Esophagus muscularis mucosa (tissue), 4 donors: Measurements from ENCODE around the gene CELF4. TPM values are rescaled to one million over a fixed set of nuclear protein-coding genes. Genes with fewer than 3 reads are reported as not detected.

Experiments
- DNase-seq: peaks from one replicate; pipeline ENCODE4 v3.0.0-alpha.2; 2017; ENCODE audit errors: extremely low spot score
- H3K27ac ChIP-seq, 4 donors: fragments of 200-600 bp; sonication (generic); replicated peaks in 1 of 4; 1 replicate in 3 of 4; 2 replicates in 1 of 4; pipeline ENCODE4 v1.5.1; 2016 to 2019; ENCODE audit warnings: mild to moderate bottlenecking in 1 of 4
- H3K27me3 ChIP-seq, 4 donors: fragments of 200-600 bp; sonication (generic); one replicate each; pipeline versions ENCODE4 v1.5.1 to v1.6.0; 2016 to 2019
- H3K36me3 ChIP-seq, 4 donors: fragments of 200-600 bp; sonication (generic); one replicate each; pipeline ENCODE4 v1.5.1; 2016 to 2019
- H3K4me1 ChIP-seq, 4 donors: fragments of 200-600 bp; sonication (generic); one replicate each; pipeline ENCODE4 v1.5.1; 2016 to 2019
- H3K4me3 ChIP-seq, 4 donors: fragments of 200-600 bp; sonication (generic); 1 replicate in 2 of 4; 2 replicates in 2 of 4; pipeline ENCODE4 v1.5.1; 2016 to 2019; ENCODE audit warnings: mild to moderate bottlenecking in 4 of 4, moderate library complexity in 1 of 4
- H3K9me3 ChIP-seq, 4 donors: fragments of 200-600 bp; sonication (generic); 1 replicate in 3 of 4; 2 replicates in 1 of 4; pipeline ENCODE4 v1.5.1; 2016 to 2019
- CTCF ChIP-seq, 3 experiments: fragments of 200-600 bp in 2 of 3; fragments of 450-650 bp in 1 of 3; sonication (generic) in 2 of 3; IDR thresholded peaks; one replicate each; pipeline ENCODE4 v1.5.1; 2017 to 2019; ENCODE audit warnings: antibody characterized with exemption in 3 of 3, mild to moderate bottlenecking in 2 of 3, moderate library complexity in 1 of 3
- EP300 ChIP-seq: sonication (generic); formaldehyde crosslinking; IDR thresholded peaks from one replicate; pipeline ENCODE4 v1.6.1; 2017; ENCODE audit warnings: antibody characterized with exemption
- POLR2A ChIP-seq: fragments of 450-650 bp; IDR thresholded peaks from one replicate; pipeline ENCODE4 v1.6.1; 2017; ENCODE audit warnings: antibody characterized with exemption, moderate library complexity, mild to moderate bottlenecking, low read depth
- POLR2AphosphoS5 ChIP-seq, 2 donors: sonication (generic); formaldehyde crosslinking; IDR thresholded peaks; one replicate each; pipeline ENCODE4 v1.6.1; 2017; ENCODE audit warnings: antibody characterized with exemption in 2 of 2
- WGBS: methylation state at CpG from one replicate; pipeline ENCODE4 v1.1.5; 2018; 5-methylcytosine and 5-hydroxymethylcytosine counted together
- intact Hi-C: fragments of 100-400 bp; cut with DNase I; formaldehyde crosslinking; loops from one replicate; pipeline ENCODE4 v1.15.1; 2023
- total RNA-seq, 4 donors: library from RNA; depleted of rRNA; stranded (reverse); fragments of >200 nt; gene quantifications; one replicate each; pipeline versions ENCODE4 v1.1.0 to v1.2.1, GENCODE V29; 2016

CELF4 gene
- total RNA-seq, 4 donors from 2014 or later, result 0.86 to 1.8 (median 1.7) TPM

DNA sequence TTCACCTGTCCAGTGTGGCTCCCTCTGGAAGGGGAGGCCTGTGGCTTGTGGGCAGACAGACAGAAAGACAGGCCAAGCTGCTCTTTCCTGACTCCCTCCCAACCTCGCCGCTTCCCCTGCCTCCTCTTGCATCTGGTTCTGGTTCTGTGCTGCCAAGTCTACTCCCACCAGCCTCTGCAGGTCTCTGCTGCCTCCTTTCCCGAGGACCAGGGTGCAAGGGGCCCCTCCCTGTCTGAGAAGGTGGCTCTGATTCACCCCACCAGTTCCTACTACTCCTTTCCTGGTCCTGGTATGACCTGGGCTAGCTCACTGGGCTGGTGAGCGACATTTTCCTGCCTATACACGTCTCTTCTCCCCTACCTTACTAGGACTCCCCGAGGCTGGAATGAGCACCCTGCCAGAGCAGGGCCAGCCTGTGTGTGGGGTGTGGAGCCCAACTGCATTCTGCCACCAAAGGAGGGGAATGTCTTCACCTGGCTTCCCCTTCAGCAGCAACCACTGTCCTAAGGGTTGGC is 238.5 kb downstream of the CELF4 start:
- no peaks in the 10 kb centered on the region for H3K36me3 ChIP-seq
- no peak for DNase-seq
- H3K4me3 ChIP-seq, result no peak overlapping the region
- H3K27ac ChIP-seq, result no peak overlapping the region
- peaks cover 0 to 15% (median 0%) of the 10 kb centered on the region in 4 donors for H3K27me3 ChIP-seq
- no peaks in the 10 kb centered on the region for H3K4me1 ChIP-seq
- TF ChIP-seq POLR2AphosphoS5 (IDR thresholded peaks at IDR 0.05) (no peak), EP300 (no peak), CTCF (IDR thresholded peaks at IDR 0.05) (no peak), POLR2A (no peak)
- 69% methylated on average over 6 of the region's 6 CpGs for WGBS
- H3K9me3 ChIP-seq, result no peaks in the 10 kb centered on the region
- intact Hi-C loops, result no loop called here

DNA sequence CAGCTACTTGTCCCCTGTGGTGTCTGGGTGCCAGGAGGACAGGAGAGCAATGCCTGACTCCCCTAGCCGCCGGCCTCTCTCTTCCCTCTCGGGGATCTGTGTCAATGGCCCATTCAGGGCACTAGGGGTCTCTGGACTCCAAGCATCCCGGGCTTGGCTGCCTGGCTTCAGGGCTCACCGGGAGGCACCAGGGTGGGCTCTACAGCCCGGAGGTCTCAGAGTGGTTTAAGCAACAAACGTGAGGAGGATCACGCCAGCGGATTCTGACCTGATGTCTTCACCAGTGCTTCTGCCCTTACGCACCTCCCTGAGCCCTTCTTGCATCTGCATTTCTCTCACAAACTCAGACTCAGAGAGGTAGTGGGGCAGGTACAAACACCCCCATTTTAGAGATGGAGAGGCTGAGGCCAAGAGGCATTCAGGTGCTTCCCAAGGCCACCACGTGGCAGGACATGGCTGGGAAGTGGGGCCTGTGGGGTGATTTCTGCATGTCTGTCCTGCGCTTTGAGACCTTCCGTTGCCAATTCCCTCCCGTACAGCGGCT is 243.0 kb downstream of the CELF4 start:
- TF ChIP-seq CTCF (IDR thresholded peaks at IDR 0.05) (peak; percentile 39 to 75 (median 49)), POLR2A (no peak), EP300 (no peak), POLR2AphosphoS5 (IDR thresholded peaks at IDR 0.05) (no peak)
- intact Hi-C loops, result no loop called here
- peaks cover 0 to 32% (median 0%) of the 10 kb centered on the region in 4 donors for H3K27me3 ChIP-seq
- WGBS, result 9% methylated on average over 7 of the region's 15 CpGs
- no peaks in the 10 kb centered on the region for H3K4me1 ChIP-seq
- no peaks in the 10 kb centered on the region for H3K9me3 ChIP-seq
- DNase-seq, result no peak
- no peaks in the 10 kb centered on the region for H3K36me3 ChIP-seq
- H3K27ac ChIP-seq, result no peak overlapping the region
- H3K4me3 ChIP-seq, result no peak overlapping the region

GRCh38 chr18:37321582-37322491 is 243.8 kb downstream of the CELF4 start:
- no peak for DNase-seq
- 53% methylated on average over 18 of the region's 29 CpGs for WGBS
- TF ChIP-seq CTCF (IDR thresholded peaks at IDR 0.05) (no peak), EP300 (no peak)
- intact Hi-C loops, result no loop called here
- Histone ChIP-seq H3K9me3 (no peaks in the 10 kb centered on the region), H3K27ac (no peak overlapping the region), H3K4me3 (no peak overlapping the region), H3K27me3 (peaks cover 0 to 32% (median 0%) of the 10 kb centered on the region in 4 donors), H3K36me3 (no peaks in the 10 kb centered on the region), H3K4me1 (no peaks in the 10 kb centered on the region)

DNA sequence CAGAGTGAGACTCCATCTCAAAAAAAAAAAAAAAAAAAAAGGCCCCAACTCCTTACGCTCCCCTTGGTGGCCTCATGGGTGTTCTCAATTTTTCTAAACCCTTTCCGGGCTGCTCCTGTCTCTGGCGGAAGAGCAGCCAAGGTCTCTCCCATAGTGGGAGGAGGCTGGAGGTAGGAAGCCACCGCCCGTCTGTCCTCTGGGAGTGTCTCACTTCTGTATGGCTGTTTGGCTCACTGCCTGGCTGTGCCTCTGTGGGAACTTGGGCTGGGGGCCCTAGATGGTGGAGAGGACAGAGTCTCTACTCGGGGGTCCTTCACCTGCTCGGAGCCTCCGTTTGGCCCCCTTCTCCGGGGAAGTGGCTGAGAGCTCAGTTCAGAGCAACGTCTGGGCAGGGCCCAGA is 245.3 kb downstream of the CELF4 start:
- Histone ChIP-seq H3K36me3 (no peaks in the 10 kb centered on the region), H3K27ac (no peak overlapping the region), H3K9me3 (no peaks in the 10 kb centered on the region), H3K4me1 (no peaks in the 10 kb centered on the region), H3K4me3 (no peak overlapping the region), H3K27me3 (peaks cover 0 to 32% (median 0%) of the 10 kb centered on the region in 4 donors)
- TF ChIP-seq CTCF (IDR thresholded peaks at IDR 0.05), result no peak
- no peak for TF ChIP-seq POLR2AphosphoS5 (IDR thresholded peaks at IDR 0.05)
- TF ChIP-seq EP300, result no peak
- TF ChIP-seq POLR2A, result no peak
- intact Hi-C loops, result no loop called here
- 73% methylated on average over 10 of the region's 10 CpGs for WGBS
- DNase-seq, result no peak
